Articular chondrocyte of knee joint (primary cell): ENCODE results near the gene TYRP1. TPM values are rescaled to one million over a fixed set of nuclear protein-coding genes. Genes with fewer than 3 reads are reported as not detected.

Experiments
- total RNA-seq: library from RNA; depleted of rRNA; stranded (reverse); fragments of >200 nt; gene quantifications from 2 replicates; pipeline ENCODE4 v1.2.3, GENCODE V29; 2012

The TYRP1 gene, protein sequence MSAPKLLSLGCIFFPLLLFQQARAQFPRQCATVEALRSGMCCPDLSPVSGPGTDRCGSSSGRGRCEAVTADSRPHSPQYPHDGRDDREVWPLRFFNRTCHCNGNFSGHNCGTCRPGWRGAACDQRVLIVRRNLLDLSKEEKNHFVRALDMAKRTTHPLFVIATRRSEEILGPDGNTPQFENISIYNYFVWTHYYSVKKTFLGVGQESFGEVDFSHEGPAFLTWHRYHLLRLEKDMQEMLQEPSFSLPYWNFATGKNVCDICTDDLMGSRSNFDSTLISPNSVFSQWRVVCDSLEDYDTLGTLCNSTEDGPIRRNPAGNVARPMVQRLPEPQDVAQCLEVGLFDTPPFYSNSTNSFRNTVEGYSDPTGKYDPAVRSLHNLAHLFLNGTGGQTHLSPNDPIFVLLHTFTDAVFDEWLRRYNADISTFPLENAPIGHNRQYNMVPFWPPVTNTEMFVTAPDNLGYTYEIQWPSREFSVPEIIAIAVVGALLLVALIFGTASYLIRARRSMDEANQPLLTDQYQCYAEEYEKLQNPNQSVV
- total RNA-seq = 0.11 TPM in 1 of 2 replicates, not detected in the other

GRCh38 chr9:12693141-12693540 is at the start of gene TYRP1:
Gene TYRP1, plus strand, starts transcription at chr9:12693385. Its CDS starts 612 bp downstream, at chr9:12693997.

Other genes with a start within 250 kb of the TYRP1 start
- gene LURAP1L, start 81.6 kb downstream of the TYRP1 start, total RNA-seq = 6.9 and 11.7 TPM in 2 replicates